Activated naive CD8-positive, alpha-beta T cell treated with anti-CD3 and anti-CD28 coated beads, Interleukin-2, amount 50 U/mL, for 16 hours (primary cell): ENCODE data around the gene PKNOX2.

Experiments used
- DNase-seq: peaks from one replicate; pipeline ENCODE4 v3.0.0-alpha.2; 2020; ENCODE audit warnings: low read depth, low spot score

PKNOX2 gene

GRCh38 chr11:125233736-125234275 is 69.3 kb downstream of the PKNOX2 start:
- no peak for DNase-seq

GRCh38 chr11:125235071-125235471 is 70.5 kb downstream of the PKNOX2 start:
- DNase-seq = no peak

GRCh38 chr11:125236072-125236825 is 71.7 kb downstream of the PKNOX2 start:
- no peak for DNase-seq

GRCh38 chr11:125239585-125240560 is 75.3 kb downstream of the PKNOX2 start:
- no peak for DNase-seq

- no peak for DNase-seq
Measured at GRCh38 chr11:125241104-125241503, 76.6 kb downstream of the PKNOX2 start.

GRCh38 chr11:125242141-125242775 is 77.7 kb downstream of the PKNOX2 start:
- DNase-seq = no peak

- DNase-seq = no peak
Measured at GRCh38 chr11:125244166-125244565, 79.6 kb downstream of the PKNOX2 start.

GRCh38 chr11:125245299-125245698 is 80.7 kb downstream of the PKNOX2 start:
- DNase-seq = no peak

- DNase-seq = no peak
Measured at GRCh38 chr11:125247431-125247830, 82.9 kb downstream of the PKNOX2 start.

GRCh38 chr11:125250318-125251213 is 86.0 kb downstream of the PKNOX2 start:
- DNase-seq = no peak

- DNase-seq = no peak
Measured at GRCh38 chr11:125251214-125251545, 86.6 kb downstream of the PKNOX2 start.

- no peak for DNase-seq
Measured at GRCh38 chr11:125251956-125252355, 87.4 kb downstream of the PKNOX2 start.

- no peak for DNase-seq
Measured at GRCh38 chr11:125253289-125253688, 88.7 kb downstream of the PKNOX2 start.

- no peak for DNase-seq
Measured at GRCh38 chr11:125253795-125254525, 89.4 kb downstream of the PKNOX2 start.

- DNase-seq = no peak
Measured at GRCh38 chr11:125256541-125257189, 92.1 kb downstream of the PKNOX2 start.

GRCh38 chr11:125257190-125257579 is 92.6 kb downstream of the PKNOX2 start:
- no peak for DNase-seq

GRCh38 chr11:125257751-125258150 is 93.2 kb downstream of the PKNOX2 start:
- no peak for DNase-seq

- DNase-seq = no peak
Measured at GRCh38 chr11:125258291-125259032, 93.9 kb downstream of the PKNOX2 start.

GRCh38 chr11:125261588-125261987 is 97.0 kb downstream of the PKNOX2 start:
- DNase-seq = no peak
